ENCODE data around the gene DNAH10.

The DNAH10 gene

GRCh38 chr12:123956249-123956648 is 194.1 kb downstream of the DNAH10 start:
- no peak for DNase-seq

- DNase-seq, result no peak
Observed at GRCh38 chr12:123957196-123957595, 195.1 kb downstream of the DNAH10 start.

GRCh38 chr12:123958462-123958861 is 196.4 kb downstream of the DNAH10 start:
- DNase-seq, result no peak

- no peak for DNase-seq
Observed at GRCh38 chr12:123958876-123959275, 196.8 kb downstream of the DNAH10 start.

GRCh38 chr12:123960029-123960735 is 198.1 kb downstream of the DNAH10 start:
- DNase-seq, result no peak

- no peak for DNase-seq
Observed at GRCh38 chr12:123960856-123961255, 198.8 kb downstream of the DNAH10 start.

GRCh38 chr12:123961585-123962345 is 199.7 kb downstream of the DNAH10 start:
- DNase-seq, result no peak

GRCh38 chr12:123962513-123962912 is 200.4 kb downstream of the DNAH10 start:
- no peak for DNase-seq

- no peak for DNase-seq
Observed at GRCh38 chr12:123963821-123964220, 201.7 kb downstream of the DNAH10 start.

GRCh38 chr12:123965382-123965781 is 203.3 kb downstream of the DNAH10 start:
- no peak for DNase-seq

- no peak for DNase-seq
Observed at GRCh38 chr12:123966596-123966995, 204.5 kb downstream of the DNAH10 start.

GRCh38 chr12:123967121-123967586 is 205.1 kb downstream of the DNAH10 start:
- no peak for DNase-seq

GRCh38 chr12:123971449-123971769 is 209.3 kb downstream of the DNAH10 start:
- DNase-seq, result no peak

GRCh38 chr12:123971770-123972456 is 209.8 kb downstream of the DNAH10 start:
- peak; percentile 15 for DNase-seq

- DNase-seq, result peak; percentile 95
Observed at GRCh38 chr12:123972457-123973401, 210.6 kb downstream of the DNAH10 start, which contains the start of the genes CCDC92 and ZNF664. Gene CCDC92 (minus strand): TSS chr12:123972831. CDS start chr12:123944305, 28,526 bp downstream. Gene ZNF664 (plus strand): TSS chr12:123973215. CDS start chr12:124012145, 38,930 bp downstream.

- DNase-seq, result peak; percentile 25
Observed at GRCh38 chr12:123973552-123974341, 211.6 kb downstream of the DNAH10 start.

- no peak for DNase-seq
Observed at GRCh38 chr12:123976227-123976826, 214.2 kb downstream of the DNAH10 start.

- DNase-seq, result no peak
Observed at GRCh38 chr12:123979566-123979965, 217.5 kb downstream of the DNAH10 start.

- DNase-seq, result no peak
Observed at GRCh38 chr12:123982269-123982668, 220.2 kb downstream of the DNAH10 start.

GRCh38 chr12:123983822-123984485 is 221.9 kb downstream of the DNAH10 start:
- peak; percentile 13 for DNase-seq

Data from stimulated activated CD4-positive, alpha-beta T cell treated with anti-CD3 and anti-CD28 coated beads, Interleukin-12 subunit alpha, Interleukin-12 subunit beta, amount 100 ng/mL, for 4 hours (primary cell).